Measurements from ENCODE around the gene ADAMTS8. TPM values are rescaled to one million over a fixed set of nuclear protein-coding genes. Genes with fewer than 3 reads are reported as not detected.

Gene ADAMTS8
- total RNA-seq, 1 experiment from 2014 or later = 0.07 TPM

GRCh38 chr11:130426223-130426836, 2.1 kb downstream of the ADAMTS8 start:
- DNase-seq (ENCODE audit: low read depth, low spot score) (no peak), ATAC-seq (no peak)
- ChIA-PET CTCF (interaction anchor here (0.9 to 1.5 kb wide), 2 partner anchors 214 to 436 kb away, joined by 4 to 6 read pairs; no protein-coding TSS in a partner anchor), RAD21 (ENCODE audit: low non-redundant PET in 1 of 2, low total read pairs in 2 of 2, uncharacterized antibody in 2 of 2, unreplicated experiment in 2 of 2) (no interaction called here), POLR2A (no interaction called here)
- Histone ChIP-seq H3K4me1 (ENCODE audit: control insufficient read depth in 1 of 2, insufficient read depth in 2 of 2, low read length in 2 of 2) (no peaks in the 10 kb centered on the region), H3K9me2 (ENCODE audit: insufficient read depth) (no peaks in the 10 kb centered on the region), H3K4me3 (replicated peaks in 1 of 2; ENCODE audit: low read depth in 1 of 2, low read length in 2 of 2) (no peak overlapping the region), H3K9me3 (ENCODE audit: control insufficient read depth in 1 of 2, insufficient read depth in 1 of 2, low read depth in 1 of 2, low read length in 2 of 2) (no peaks in the 10 kb centered on the region), H3K36me3 (ENCODE audit: control insufficient read depth in 1 of 2, insufficient read depth in 2 of 2, low read length in 2 of 2) (no peaks in the 10 kb centered on the region), H3K9ac (ENCODE audit: low read length) (no peak overlapping the region), H3K27ac (ENCODE audit: low read depth, low read length) (no peak overlapping the region), H3K4me2 (ENCODE audit: low read length) (no peak overlapping the region), H4K20me1 (ENCODE audit: insufficient read depth) (no peaks in the 10 kb centered on the region), H2AFZ (ENCODE audit: low read depth, low read length, poor library complexity, severe bottlenecking) (no peak overlapping the region), H3K27me3 (ENCODE audit: insufficient read depth, low read length) (peaks cover 55% of the 10 kb centered on the region), H3K79me2 (ENCODE audit: insufficient read depth, low read length) (no peaks in the 10 kb centered on the region)
- intact Hi-C loops (cut with micrococcal nuclease) = no loop called here
- BruUV-seq (replicated peaks) = no TSS peak
- no peak for TF ChIP-seq ATF3 (IDR thresholded peaks at IDR 0.05)

DNA sequence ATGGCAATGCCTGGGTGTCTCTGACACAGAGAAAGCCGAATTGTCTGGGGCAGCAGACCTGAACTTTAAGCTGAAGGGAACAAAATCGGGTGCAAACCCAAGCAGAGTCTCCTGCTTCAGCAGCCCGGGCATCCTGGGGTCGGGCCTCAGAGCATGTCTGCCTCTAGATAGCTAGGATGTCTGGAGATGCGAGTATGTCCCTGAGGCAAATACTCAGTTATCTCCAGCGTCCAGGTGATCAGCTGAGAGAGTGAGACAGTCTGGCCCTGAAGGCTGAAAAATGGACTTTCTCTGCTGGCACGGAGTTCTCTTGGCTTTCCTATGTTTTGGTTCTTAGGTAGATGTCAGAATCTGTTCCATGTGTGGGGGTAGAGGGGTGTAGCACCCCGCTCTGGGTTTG, 3.3 kb downstream of the ADAMTS8 start:
- TF ChIP-seq ZNF274 (IDR thresholded peaks at IDR 0.05; ENCODE audit: low read depth, low read length) = no peak
- TF ChIP-seq, protein P1, sequence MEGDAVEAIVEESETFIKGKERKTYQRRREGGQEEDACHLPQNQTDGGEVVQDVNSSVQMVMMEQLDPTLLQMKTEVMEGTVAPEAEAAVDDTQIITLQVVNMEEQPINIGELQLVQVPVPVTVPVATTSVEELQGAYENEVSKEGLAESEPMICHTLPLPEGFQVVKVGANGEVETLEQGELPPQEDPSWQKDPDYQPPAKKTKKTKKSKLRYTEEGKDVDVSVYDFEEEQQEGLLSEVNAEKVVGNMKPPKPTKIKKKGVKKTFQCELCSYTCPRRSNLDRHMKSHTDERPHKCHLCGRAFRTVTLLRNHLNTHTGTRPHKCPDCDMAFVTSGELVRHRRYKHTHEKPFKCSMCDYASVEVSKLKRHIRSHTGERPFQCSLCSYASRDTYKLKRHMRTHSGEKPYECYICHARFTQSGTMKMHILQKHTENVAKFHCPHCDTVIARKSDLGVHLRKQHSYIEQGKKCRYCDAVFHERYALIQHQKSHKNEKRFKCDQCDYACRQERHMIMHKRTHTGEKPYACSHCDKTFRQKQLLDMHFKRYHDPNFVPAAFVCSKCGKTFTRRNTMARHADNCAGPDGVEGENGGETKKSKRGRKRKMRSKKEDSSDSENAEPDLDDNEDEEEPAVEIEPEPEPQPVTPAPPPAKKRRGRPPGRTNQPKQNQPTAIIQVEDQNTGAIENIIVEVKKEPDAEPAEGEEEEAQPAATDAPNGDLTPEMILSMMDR (IDR thresholded peaks at IDR 0.05 in 2 of 3, conservative IDR thresholded peaks at IDR 0.05 in 1 of 3; ENCODE audit: borderline replicate concordance in 1 of 3, insufficient read depth in 1 of 3, low read depth in 2 of 3, low read length in 2 of 3) = no peak
- TF ChIP-seq POLR2AphosphoS5 (IDR thresholded peaks at IDR 0.05; ENCODE audit: low read depth, low read length) = no peak
- TF ChIP-seq ATF3 (IDR thresholded peaks at IDR 0.05) = no peak
- TF ChIP-seq RAD21 (IDR thresholded peaks at IDR 0.05; ENCODE audit: low read depth) = no peak
- no peak for TF ChIP-seq EZH2 (IDR thresholded peaks at IDR 0.05)
- no peak for TF ChIP-seq FOSL1 (IDR thresholded peaks at IDR 0.05; ENCODE audit: low read depth)
- ChIA-PET RAD21 (ENCODE audit: low non-redundant PET in 1 of 2, low total read pairs in 2 of 2, uncharacterized antibody in 2 of 2, unreplicated experiment in 2 of 2) (no interaction called here), CTCF (interaction anchor here (1.1 to 1.5 kb wide), 2 partner anchors 212 to 437 kb away, joined by 5 to 6 read pairs; no protein-coding TSS in a partner anchor), POLR2A (no interaction called here)
- Histone ChIP-seq H3K4me2 (ENCODE audit: low read length) (no peak overlapping the region), H3K9ac (ENCODE audit: low read length) (no peak overlapping the region), H3K79me2 (ENCODE audit: insufficient read depth, low read length) (no peaks in the 10 kb centered on the region), H4K20me1 (ENCODE audit: insufficient read depth) (no peaks in the 10 kb centered on the region), H3K36me3 (ENCODE audit: control insufficient read depth in 1 of 2, insufficient read depth in 2 of 2, low read length in 2 of 2) (no peaks in the 10 kb centered on the region), H3K9me3 (ENCODE audit: control insufficient read depth in 1 of 2, insufficient read depth in 1 of 2, low read depth in 1 of 2, low read length in 2 of 2) (no peaks in the 10 kb centered on the region), H3K27ac (ENCODE audit: low read depth, low read length) (no peak overlapping the region), H3K9me2 (ENCODE audit: insufficient read depth) (no peaks in the 10 kb centered on the region), H3K4me3 (replicated peaks in 1 of 2; ENCODE audit: low read depth in 1 of 2, low read length in 2 of 2) (no peak overlapping the region), H3K4me1 (ENCODE audit: control insufficient read depth in 1 of 2, insufficient read depth in 2 of 2, low read length in 2 of 2) (no peaks in the 10 kb centered on the region), H3K27me3 (ENCODE audit: insufficient read depth, low read length) (peaks cover 53% of the 10 kb centered on the region), H2AFZ (ENCODE audit: low read depth, low read length, poor library complexity, severe bottlenecking) (no peak overlapping the region)
- ATAC-seq (no peak), DNase-seq (ENCODE audit: low read depth, low spot score) (no peak)
- intact Hi-C loops (cut with micrococcal nuclease) = no loop called here
- no TSS peak for BruUV-seq (replicated peaks)

Measured in HCT116 (cell line).